Activated CD8-positive, alpha-beta memory T cell treated with anti-CD3 and anti-CD28 coated beads, Interleukin-2, amount 50 U/mL, for 4 hours (primary cell): ENCODE data around the gene AP3S2.

ENCODE experiments used
- DNase-seq: peaks from one replicate; pipeline ENCODE4 v3.0.0-alpha.2; 2020

AP3S2 gene

DNA sequence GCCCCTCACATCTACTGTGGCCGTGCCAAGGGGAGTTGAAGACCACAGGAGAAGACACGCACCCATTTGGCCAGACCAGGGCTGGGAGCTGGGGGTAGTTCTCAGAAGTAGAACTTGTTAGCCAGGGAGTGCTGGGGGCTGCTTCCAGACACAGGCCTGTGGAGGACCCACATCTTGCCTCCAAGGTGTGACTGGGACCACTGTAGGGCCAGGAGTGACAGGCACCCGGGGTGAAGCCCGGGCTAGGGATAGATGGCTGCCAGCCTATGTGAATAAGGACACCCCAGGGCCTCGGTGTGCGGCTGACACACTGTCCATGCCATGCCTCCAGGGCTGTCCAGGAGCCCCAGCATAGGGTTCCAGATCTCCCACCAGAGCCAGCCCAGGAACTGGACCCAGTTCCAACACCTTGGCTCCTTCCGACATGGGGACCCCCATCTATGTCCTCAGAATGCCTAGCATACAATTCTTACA lies 80.9 kb downstream of the AP3S2 start:
- no peak for DNase-seq

DNA sequence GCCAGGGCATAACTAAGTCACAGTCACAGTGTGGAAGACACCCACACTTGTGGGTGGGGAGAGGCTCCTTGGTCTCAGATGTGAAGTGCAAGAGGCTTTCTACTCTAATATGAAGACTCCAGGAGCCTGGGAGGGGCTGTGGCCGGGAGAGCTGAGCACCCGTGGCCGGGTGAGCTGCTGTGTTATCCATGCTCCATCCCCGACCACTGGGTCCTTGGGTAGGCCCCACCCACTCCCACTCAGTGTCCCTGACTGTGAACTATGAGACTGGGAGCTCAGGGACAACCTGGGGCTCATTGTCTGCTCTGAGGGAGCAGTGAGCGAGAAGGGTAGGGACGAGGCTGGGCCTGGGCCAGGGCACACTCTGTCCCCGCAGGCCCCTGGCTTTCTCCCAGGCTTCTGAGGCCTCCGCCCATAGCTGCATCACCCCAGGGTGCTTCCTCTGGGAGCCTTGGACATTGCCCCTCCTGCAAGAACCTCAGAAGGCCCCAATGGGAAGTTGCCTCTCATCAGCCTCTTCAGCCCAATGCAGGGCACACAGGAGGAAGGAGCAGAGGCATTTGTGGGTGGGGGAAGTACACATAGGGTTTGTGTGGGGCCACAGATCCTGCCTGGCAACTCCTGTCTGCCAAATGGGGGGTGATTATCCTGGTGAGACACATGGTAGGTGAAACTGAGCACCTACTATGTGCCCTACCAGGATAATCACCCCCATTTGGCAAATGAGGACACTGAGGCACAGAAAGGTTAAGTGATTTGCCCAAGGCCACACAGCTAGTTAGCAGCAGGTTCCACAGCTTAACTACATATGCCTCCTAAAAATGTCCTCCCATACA lies 81.6 kb downstream of the AP3S2 start:
- DNase-seq = no peak

DNA sequence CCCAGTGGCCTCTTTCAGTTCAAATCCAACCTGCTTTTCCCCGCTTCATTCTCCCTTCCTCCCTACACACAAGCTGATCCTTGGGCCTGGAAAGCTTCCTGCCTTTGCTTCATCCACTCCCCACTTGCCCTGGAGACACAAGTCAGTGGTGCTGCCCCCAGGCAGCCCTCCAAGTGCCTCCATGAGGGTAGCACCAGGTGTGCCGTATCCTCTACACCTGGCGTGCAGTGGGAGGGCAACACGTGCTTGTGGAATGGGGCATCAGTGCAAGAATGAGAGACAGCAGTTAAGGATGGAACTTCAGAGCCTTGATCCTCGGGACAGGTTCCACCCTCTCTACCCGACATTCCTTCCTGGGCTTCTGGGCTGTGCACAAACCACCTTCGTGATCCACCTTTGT lies 83.0 kb downstream of the AP3S2 start:
- no peak for DNase-seq

DNA sequence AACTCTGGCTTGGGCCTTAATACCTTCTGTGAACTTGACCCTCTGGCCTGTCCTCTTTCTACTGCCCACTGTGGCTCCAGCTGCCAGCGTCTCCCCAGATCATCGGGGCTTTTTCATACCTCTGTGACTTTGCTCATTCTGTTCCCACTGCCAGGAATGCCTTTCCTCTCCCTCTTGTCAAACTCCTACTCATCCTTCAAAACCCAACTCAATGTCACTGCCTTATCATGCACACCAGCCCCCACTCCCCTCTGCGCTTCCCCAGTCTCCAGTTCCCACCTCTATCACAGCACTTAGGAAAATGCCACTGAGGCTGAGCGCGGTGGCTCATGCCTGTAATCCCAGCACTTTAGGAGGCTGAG lies 84.0 kb downstream of the AP3S2 start:
- DNase-seq = no peak

DNA sequence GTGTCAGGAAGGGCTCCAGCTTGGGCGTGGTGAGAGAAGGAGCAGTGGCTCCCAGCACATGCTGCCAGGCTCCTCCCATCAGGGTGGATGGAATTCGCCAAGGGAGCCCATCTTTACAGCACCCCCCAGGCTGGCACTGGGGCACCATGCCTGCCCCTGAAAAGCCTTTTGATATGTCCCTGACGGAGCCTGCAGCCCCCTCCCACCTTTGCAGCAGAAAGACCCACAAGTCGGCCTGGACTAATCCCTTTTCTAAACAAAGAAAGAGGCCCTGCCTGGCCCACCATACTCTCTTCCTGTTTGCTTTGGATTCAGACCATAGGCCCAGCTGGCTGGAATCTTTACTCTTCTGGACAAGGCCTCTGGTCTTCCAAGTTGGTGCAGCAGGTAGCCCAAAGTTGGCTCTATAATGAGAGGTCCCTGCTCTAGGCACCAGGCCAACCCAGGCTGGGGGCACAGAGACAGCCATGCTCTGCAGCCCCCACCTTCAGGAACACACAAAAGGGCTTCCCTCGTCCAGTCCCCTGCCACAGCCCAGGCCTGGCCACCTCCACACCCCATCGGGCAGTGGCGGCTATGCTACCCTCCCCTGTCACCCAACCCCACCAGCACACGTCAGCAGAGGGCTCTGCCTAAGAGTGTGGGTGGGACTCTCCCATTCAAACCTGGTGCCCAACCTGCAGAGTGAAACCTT lies 84.6 kb downstream of the AP3S2 start:
- no peak for DNase-seq

DNA sequence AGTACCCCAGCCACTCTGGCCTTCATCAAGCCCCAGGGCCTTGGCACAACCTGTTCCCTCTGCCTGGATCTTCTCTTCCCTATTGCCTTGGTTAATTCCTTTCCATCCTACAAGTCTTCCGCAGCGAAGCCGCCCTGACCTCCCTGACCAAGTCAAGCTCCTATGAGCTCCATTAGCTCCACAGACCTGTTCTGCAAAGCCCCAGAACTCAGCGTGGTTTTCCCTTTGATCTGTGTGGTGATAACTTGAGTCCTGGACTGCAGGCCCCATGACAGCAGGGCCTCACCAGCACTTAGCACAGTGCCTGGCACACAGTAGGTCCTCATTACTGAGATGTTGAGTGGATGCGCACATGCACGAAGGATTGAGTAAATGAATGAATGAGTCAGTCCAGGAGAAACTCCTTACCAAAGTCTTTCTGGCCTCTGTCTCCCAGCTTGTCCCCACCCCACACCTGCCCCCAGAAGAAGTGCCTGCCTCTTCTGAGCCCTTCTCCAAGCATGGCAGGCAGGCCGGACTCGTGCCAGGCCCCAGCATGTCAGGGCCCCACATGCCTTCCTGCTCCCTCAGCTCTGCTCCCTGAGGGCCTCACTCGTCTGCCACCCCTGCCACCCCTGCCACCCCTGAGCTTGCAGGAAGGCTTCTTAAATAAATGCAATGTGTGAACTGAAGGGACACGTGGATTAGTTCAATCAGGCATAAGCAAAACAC lies 85.5 kb downstream of the AP3S2 start:
- DNase-seq = no peak

DNA sequence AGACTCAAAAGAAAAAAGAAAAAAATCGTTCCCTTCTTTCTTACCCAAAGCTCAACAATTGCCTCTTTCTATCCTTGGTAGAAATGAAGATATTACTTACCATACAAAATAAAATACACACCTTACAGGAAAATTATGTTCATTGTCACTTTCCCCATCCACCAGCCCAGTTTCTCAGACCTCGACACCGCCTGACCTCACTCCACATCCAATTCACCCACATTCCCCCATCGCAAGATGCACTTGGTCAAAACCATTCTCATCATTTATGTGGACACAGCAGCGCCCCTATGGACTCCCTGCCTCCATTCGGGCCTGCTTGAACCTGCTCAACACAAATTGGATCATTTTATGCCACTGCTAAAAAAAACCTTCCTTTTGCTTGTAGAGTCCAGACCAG lies 86.1 kb downstream of the AP3S2 start:
- DNase-seq = no peak

DNA sequence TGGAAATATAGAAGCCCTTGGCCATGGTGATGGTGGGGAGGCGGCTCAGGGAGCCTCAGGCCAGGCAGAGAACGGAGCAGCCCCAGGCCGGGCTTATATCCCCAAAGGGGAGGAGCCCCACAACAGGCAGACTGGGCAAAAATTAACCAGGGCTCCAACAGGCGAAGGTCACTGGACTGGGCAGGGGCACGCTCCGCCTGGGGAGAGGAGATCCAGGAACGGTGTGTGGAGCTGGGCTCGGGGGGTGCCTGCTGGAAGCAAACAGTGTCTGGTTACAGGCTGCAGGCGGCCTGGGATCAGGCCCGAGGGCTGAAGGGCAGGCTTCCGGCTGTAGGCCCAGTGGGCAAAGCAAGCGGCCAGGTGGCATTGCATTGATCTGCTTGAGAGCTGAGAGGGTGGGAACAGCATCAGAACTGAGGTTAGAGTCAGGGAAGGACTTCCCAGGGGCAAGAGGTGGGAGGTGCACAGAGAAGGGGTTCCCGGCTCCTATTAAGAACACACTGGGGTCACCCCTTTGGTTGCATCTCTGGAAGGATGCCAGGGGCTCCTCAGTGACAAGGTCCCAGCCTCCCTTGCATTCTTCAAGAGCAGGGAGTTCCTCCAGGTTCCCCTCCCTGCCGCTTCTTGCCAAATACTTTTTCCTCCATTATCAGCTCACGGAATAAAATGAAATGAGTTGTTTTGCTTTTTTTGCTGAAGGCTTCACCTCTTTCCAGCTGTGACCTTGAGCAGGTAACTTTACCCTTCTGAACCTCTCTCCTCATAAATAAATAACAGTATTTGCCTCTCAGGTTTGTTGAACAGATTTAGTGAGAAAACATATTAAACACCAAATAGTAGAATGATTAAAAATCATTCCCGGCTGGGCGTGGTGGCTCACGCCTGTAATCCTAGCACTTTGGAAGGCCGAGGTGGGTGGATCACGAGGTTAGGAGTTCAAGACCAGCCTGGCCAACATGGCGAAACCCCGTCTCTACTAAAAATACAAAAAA lies 86.9 kb downstream of the AP3S2 start:
- no peak for DNase-seq

DNA sequence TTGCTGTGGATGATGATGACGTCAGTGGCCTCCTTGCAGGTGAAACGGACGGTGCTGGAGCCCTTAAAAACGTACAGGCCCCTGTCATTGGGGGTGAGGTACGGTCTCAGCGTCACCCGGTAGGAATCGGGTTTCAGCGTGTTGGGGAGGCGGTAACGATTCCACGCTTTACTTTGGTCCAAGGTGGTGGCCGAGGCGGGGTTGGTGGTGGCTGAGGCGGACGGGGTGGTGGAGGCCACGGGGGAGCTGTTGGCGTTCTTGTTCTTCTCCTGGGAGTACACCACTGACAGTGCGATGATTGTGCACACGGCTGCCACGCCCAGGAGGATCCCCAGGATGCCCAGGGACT lies 87.6 kb downstream of the AP3S2 start:
- no peak for DNase-seq

DNA sequence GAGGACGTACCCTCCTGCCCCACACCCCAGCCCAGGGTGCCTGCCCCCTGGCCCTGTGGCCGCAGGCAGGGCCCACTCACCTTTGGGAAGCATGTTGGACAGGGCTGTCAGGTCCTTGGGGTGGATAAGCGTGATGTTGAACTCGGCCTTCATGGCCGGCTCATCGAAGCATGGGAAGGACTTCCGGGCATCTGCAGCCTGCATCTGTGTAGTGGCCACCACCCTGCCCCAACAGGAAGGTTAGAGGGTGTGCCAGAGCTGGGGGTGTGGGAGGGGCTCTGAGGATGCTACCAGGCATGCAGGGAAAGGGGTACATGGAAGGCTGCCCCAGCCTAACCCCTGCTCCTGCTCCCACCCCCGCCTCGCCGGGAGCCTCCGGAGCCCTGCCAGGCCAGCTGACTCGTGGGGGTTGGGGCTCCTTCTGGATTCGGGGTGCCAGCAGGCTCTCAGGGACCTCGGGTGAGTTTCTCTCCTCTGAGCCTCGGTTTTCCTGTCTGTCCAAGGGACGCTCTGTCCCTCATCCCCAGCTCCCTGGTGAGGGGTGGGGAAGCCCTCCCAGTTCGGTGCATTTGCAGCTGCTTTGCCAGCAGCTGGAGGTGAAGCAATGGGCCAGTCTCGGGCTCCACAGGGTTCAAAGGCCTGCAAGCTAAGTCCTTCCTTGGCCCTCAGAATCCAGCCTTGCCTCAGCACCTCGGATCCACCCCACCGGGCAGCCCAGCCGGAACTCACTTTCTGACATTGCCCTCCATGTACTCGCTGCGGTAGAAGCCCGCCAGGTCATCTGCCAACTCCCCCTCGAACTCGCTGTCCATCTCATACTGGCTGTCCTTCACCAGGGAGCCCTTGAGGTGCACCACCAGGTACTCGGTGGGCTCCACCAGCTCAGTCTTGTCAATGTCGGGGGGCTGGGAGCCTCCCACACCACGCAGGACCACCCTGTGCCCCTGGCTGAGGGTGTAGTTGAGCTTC lies 88.3 kb downstream of the AP3S2 start:
- no peak for DNase-seq

DNA sequence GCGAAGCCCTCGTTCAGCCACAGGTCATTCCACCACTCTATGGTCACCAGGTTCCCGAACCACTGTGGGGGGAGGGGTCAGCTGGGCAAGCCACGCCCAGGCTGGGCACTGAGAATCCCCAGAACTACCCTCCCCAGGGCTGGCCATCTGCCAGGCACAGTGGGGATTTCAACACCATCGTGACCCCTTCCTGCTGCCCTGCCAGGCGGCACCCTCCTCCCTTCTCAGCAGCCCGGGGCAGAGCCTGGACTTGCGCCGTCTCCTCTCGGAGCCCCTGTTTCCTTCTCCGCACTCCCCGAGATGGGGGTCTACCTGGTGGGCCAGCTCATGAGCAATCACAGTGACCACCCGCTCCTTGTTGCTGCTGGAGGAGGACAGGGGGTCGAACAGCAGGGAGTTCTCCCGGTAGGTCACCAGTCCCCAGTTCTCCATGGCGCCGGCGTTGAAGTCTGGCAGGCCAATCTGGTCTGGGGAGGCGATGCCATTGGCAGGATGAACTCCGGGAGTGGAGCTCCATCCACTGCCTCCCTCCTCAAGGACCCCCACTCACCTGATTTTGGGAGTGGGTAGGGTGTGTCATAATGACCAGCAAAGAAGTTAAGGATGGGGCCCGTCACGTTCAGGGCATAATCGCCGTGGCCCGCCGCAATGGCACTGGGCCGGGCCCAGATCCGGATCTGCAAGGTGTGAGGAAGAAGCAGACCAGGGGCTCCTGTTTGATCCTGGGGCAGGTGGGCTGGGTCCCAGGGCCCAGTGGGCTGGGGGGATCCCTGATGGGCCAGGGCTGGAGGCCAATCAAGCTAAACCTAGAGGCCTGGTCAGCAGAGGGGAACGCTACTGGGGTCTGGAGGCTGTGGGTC lies 89.6 kb downstream of the AP3S2 start:
- DNase-seq = no peak

DNA sequence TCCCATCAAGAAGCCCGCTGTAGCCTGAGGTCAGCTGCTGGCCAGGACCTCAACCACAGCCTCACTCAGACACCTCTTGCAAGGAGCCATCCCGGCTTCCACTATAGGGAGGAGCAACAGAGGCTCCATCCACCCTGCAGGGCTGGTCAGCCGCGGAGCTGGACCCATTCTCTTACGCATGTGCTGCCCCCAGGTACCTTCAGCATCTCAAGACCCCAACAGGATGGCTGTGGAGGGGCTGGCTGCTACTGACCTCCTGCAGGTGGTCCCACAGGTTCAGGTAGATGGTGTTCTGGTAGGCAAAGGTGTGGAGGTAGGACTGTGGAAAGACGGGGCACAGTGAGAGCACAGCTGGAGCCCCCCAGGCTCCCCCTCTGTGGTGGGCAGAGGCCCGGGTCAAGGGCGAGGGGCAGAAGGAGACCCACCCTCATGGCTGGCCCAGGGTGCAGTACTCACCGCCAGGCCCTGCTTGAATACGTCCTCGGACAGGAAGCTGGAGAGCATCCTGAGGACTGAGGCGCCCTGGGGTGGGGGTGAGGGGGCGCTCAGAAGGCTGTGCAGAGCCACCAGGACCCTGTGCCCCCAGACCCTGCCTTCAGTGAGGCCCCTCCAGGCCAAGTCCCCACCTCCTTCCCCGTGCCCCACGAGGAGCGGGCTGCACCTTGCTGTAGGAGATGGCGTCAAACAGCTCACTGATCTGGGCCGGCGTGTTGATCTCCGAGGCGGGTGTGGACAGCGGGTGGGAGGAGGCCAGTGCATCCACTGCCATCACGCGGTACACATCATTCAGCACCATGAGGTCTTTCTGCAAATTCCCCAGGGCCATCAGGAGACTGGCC lies 90.6 kb downstream of the AP3S2 start:
- no peak for DNase-seq

DNA sequence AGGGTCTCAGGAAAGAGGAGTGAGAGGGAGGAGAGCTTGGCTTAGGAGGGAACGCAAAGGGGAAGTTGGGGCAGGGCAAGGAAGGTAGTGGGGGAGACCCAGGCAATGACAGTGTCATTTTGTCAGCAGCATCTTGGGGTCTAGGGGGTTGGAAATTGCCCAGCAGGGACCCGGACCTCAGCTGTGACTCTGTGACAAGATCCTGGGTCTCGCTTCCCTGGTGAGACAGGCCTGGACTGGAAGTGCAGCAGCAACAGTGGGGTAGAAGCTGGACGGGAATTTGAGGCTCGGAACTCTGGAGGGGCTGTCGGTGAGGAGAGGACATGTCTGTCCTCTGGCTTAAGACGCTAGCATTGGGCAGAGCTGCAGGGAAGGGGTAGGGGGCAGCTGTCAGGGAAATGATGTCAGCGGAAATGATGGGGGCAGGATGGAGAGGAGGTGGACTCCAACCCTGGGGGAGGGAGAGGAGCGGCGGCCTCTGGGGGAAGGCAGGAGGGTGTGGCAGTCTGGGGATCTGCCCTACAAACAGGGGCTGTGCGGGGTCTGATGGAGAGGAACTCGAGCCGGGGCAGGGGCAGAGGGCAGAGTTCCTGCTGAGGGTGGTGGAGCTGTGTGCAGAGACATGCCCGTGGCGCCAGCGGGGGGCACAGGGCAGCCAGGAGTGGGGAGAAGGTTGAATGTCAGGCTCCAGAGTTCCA lies 91.4 kb downstream of the AP3S2 start:
- DNase-seq = no peak

DNA sequence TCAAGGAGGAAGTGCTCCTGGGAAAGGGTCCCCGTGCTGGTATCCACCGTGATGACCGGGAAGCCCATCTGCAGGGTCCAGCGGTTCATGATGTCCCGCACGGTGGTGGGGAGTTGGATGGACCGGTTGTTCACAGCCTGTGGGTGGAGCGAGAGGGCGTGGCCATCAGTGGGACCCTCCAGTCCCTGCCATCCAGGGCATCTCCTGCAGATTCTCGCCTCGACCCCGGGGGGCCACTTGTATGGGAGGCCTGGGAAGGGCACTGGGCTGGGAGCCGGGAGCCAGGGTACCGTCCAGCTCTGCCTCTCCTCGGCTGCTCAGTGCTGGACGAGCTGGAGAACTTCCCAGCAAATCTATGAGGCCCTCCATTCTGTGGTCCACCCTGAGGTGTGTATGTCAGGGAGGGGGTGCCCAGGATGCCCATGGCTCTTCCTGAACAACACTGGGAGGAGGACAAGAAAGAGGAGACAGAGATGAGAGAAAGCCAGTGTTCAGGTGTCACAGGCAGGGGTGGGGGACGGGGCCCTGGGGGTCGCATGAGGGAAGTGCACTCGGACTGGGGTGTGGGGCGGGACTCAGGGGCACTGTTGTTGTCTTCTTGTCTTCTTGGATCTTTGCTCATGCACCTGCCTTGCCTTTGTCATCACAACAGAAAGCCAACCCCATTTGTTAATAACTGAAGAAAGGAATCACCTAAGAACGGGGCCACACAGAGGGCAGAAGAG lies 92.2 kb downstream of the AP3S2 start:
- DNase-seq = no peak

DNA sequence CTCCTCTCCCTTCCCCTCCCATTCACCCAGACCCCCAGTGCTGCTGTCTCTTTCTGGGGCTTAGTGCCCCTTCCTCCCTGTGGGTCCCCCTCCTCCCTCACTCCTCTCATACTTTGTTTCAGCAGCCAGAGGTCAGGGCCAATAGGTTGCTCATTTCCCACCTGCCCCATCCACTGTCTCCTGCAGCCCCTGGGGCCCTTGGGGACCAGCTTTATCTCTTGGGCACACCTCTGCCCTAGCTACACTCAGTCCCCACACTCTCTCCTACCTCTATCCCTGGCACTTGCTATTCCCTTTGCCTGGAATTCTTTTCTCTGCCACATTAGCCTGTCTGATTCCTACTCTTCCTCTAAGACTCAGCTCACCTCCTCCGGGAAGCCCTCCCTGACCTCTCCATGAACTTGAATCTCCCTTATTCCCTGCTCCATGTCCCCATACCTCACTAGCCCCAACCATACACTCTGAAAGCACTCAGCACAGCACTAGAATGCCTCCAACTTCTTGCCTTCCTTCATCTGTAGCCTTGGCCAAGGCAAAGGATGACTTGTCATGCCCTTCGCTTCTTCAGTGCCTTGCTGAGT lies 93.8 kb downstream of the AP3S2 start:
- DNase-seq = no peak

DNA sequence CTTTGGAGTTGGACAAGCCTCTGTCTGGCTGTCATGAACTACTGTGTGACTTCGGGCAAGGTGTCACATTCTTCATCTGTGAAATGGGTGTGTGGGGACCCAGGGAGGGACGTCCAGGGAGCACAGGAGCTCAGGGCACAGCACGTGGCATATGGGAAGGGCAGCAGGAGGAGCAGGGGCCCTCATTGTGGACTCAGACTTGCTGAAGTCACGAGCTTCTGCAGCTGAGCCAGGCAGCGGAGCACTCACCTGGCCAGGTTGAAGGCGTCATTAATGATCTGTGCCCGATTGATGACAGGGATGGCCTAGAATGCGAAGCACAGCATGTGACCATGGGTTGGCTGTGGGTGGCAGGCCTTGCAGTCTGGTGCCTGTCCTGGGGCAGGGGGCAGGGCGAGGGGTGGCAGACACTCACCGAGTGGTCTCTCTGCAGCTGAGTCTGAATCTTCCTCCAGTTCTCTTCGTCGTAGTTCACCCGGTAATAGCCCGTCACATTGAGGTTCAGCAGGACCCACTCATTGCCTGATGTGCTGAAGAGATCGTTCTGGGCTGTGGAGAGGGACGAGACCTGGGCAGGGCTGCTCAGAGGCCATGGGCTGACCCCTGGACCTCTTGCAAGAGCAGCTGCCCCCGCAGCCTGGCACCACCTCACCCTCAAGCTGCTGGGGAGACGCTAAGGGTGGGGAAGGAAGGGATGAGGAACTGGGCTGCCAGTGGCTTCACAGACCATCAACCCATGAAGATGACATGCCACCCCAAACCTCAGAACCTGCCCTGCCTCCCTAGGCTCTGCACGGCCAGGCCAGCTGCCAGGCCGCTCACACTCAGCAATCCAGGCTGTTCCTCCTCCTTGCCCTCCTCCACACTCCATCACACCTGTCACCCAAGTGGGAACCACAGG lies 94.5 kb downstream of the AP3S2 start:
- no peak for DNase-seq
